ENCODE measurements around the gene ARHGEF7.
"Not testable (repeated sequence)": the region's sequence is repeated elsewhere in the genome, so short reads cannot be mapped to it uniquely, and the experiment has no call there.

ARHGEF7 gene

GRCh38 chr13:111071526-111071925, 43.6 kb upstream of the ARHGEF7 start:
- not testable (repeated sequence) for H3K4me2 ChIP-seq (ENCODE audit: low read length); H3K4ac ChIP-seq (ENCODE audit: low read depth, low read length); H3K79me1 ChIP-seq (ENCODE audit: low read length); H3K4me1 ChIP-seq (ENCODE audit: control insufficient read depth, low read depth, low read length); H3K4me3 ChIP-seq (ENCODE audit: low read length); H3K79me2 ChIP-seq (ENCODE audit: control insufficient read depth, insufficient read depth, low read length); H3K27ac ChIP-seq (ENCODE audit: low read depth, low read length); H3K9ac ChIP-seq (ENCODE audit: low read length); H3K56ac ChIP-seq (ENCODE audit: low read length); H2BK15ac ChIP-seq (replicated peaks; ENCODE audit: low read depth); H4K5ac ChIP-seq (ENCODE audit: low read length); DNase-seq; H2AK5ac ChIP-seq (ENCODE audit: low read length); H2BK120ac ChIP-seq (ENCODE audit: low read depth, low read length); H2BK5ac ChIP-seq (ENCODE audit: low read length); H4K8ac ChIP-seq (ENCODE audit: low read depth, low read length); H3K23ac ChIP-seq (ENCODE audit: low read length); H3K18ac ChIP-seq (ENCODE audit: low read length); H3K27me3 ChIP-seq (ENCODE audit: insufficient read depth, low read length, poor library complexity); H3K36me3 ChIP-seq (ENCODE audit: control insufficient read depth, insufficient read depth, low read length)
- no CpG with 5 or more reads among the region's 7 CpGs for WGBS (ENCODE audit: extremely low coverage, insufficient coverage, low lambda C conversion rate)

GRCh38 chr13:111074826-111075225, 40.3 kb upstream of the ARHGEF7 start:
- H3K4ac ChIP-seq (ENCODE audit: low read depth, low read length) = no peak overlapping the region
- no peak overlapping the region for H3K9ac ChIP-seq (ENCODE audit: low read length)
- H2AK5ac ChIP-seq (ENCODE audit: low read length) = no peak overlapping the region
- no peak overlapping the region for H3K56ac ChIP-seq (ENCODE audit: low read length)
- H3K36me3 ChIP-seq (ENCODE audit: control insufficient read depth, insufficient read depth, low read length) = no peaks in the 10 kb centered on the region
- H3K27me3 ChIP-seq (ENCODE audit: insufficient read depth, low read length, poor library complexity) = no peaks in the 10 kb centered on the region
- H3K18ac ChIP-seq (ENCODE audit: low read length) = no peak overlapping the region
- no peaks in the 10 kb centered on the region for H3K79me2 ChIP-seq (ENCODE audit: control insufficient read depth, insufficient read depth, low read length)
- no CpG with 5 or more reads among the region's 3 CpGs for WGBS (ENCODE audit: extremely low coverage, insufficient coverage, low lambda C conversion rate)
- no peak overlapping the region for H2BK15ac ChIP-seq (replicated peaks; ENCODE audit: low read depth)
- H3K79me1 ChIP-seq (ENCODE audit: low read length) = no peaks in the 10 kb centered on the region
- no peak overlapping the region for H3K4me2 ChIP-seq (ENCODE audit: low read length)
- H3K23ac ChIP-seq (ENCODE audit: low read length) = no peak overlapping the region
- DNase-seq = no peak
- H4K8ac ChIP-seq (ENCODE audit: low read depth, low read length) = no peak overlapping the region
- H3K4me3 ChIP-seq (ENCODE audit: low read length) = no peak overlapping the region
- no peak overlapping the region for H2BK5ac ChIP-seq (ENCODE audit: low read length)
- no peak overlapping the region for H4K5ac ChIP-seq (ENCODE audit: low read length)
- H3K27ac ChIP-seq (ENCODE audit: low read depth, low read length) = no peak overlapping the region
- H2BK120ac ChIP-seq (ENCODE audit: low read depth, low read length) = no peak overlapping the region
- H3K4me1 ChIP-seq (ENCODE audit: control insufficient read depth, low read depth, low read length) = no peaks in the 10 kb centered on the region

GRCh38 chr13:111076155-111077013, 38.7 kb upstream of the ARHGEF7 start:
- H2BK15ac ChIP-seq (replicated peaks; ENCODE audit: low read depth) = no peak overlapping the region
- no peak overlapping the region for H4K5ac ChIP-seq (ENCODE audit: low read length)
- H3K56ac ChIP-seq (ENCODE audit: low read length) = no peak overlapping the region
- H3K18ac ChIP-seq (ENCODE audit: low read length) = no peak overlapping the region
- no peak overlapping the region for H2BK5ac ChIP-seq (ENCODE audit: low read length)
- H3K4me1 ChIP-seq (ENCODE audit: control insufficient read depth, low read depth, low read length) = peaks cover 2% of the 10 kb centered on the region
- H2BK120ac ChIP-seq (ENCODE audit: low read depth, low read length) = no peak overlapping the region
- DNase-seq = peak; percentile 25
- no peaks in the 10 kb centered on the region for H3K79me2 ChIP-seq (ENCODE audit: control insufficient read depth, insufficient read depth, low read length)
- no peak overlapping the region for H4K8ac ChIP-seq (ENCODE audit: low read depth, low read length)
- no peak overlapping the region for H3K4me2 ChIP-seq (ENCODE audit: low read length)
- H2AK5ac ChIP-seq (ENCODE audit: low read length) = no peak overlapping the region
- no peak overlapping the region for H3K27ac ChIP-seq (ENCODE audit: low read depth, low read length)
- H3K9ac ChIP-seq (ENCODE audit: low read length) = no peak overlapping the region
- no peak overlapping the region for H3K4me3 ChIP-seq (ENCODE audit: low read length)
- WGBS (ENCODE audit: extremely low coverage, insufficient coverage, low lambda C conversion rate) = no CpG with 5 or more reads among the region's 11 CpGs
- H3K79me1 ChIP-seq (ENCODE audit: low read length) = no peaks in the 10 kb centered on the region
- no peaks in the 10 kb centered on the region for H3K27me3 ChIP-seq (ENCODE audit: insufficient read depth, low read length, poor library complexity)
- no peak overlapping the region for H3K23ac ChIP-seq (ENCODE audit: low read length)
- H3K4ac ChIP-seq (ENCODE audit: low read depth, low read length) = no peak overlapping the region
- H3K36me3 ChIP-seq (ENCODE audit: control insufficient read depth, insufficient read depth, low read length) = no peaks in the 10 kb centered on the region

GRCh38 chr13:111079375-111079774, 35.7 kb upstream of the ARHGEF7 start:
- Histone ChIP-seq H3K4me1 (ENCODE audit: control insufficient read depth, low read depth, low read length) (peaks cover 2% of the 10 kb centered on the region), H4K5ac (ENCODE audit: low read length) (no peak overlapping the region), H3K4me3 (ENCODE audit: low read length) (no peak overlapping the region), H3K79me1 (ENCODE audit: low read length) (no peaks in the 10 kb centered on the region), H2AK5ac (ENCODE audit: low read length) (no peak overlapping the region), H3K9ac (ENCODE audit: low read length) (no peak overlapping the region), H2BK15ac (replicated peaks; ENCODE audit: low read depth) (no peak overlapping the region), H4K8ac (ENCODE audit: low read depth, low read length) (no peak overlapping the region), H3K36me3 (ENCODE audit: control insufficient read depth, insufficient read depth, low read length) (no peaks in the 10 kb centered on the region), H3K56ac (ENCODE audit: low read length) (no peak overlapping the region), H3K4ac (ENCODE audit: low read depth, low read length) (no peak overlapping the region), H3K18ac (ENCODE audit: low read length) (no peak overlapping the region), H2BK5ac (ENCODE audit: low read length) (no peak overlapping the region), H3K4me2 (ENCODE audit: low read length) (no peak overlapping the region), H3K27ac (ENCODE audit: low read depth, low read length) (no peak overlapping the region), H3K79me2 (ENCODE audit: control insufficient read depth, insufficient read depth, low read length) (no peaks in the 10 kb centered on the region), H3K23ac (ENCODE audit: low read length) (no peak overlapping the region), H2BK120ac (ENCODE audit: low read depth, low read length) (no peak overlapping the region), H3K27me3 (ENCODE audit: insufficient read depth, low read length, poor library complexity) (no peaks in the 10 kb centered on the region)
- no CpG with 5 or more reads among the region's 12 CpGs for WGBS (ENCODE audit: extremely low coverage, insufficient coverage, low lambda C conversion rate)
- DNase-seq = no peak

GRCh38 chr13:111080642-111081041, 34.5 kb upstream of the ARHGEF7 start:
- WGBS (ENCODE audit: extremely low coverage, insufficient coverage, low lambda C conversion rate) = no CpG with 5 or more reads among the region's 5 CpGs
- H2AK5ac ChIP-seq (ENCODE audit: low read length) = no peak overlapping the region

DNA sequence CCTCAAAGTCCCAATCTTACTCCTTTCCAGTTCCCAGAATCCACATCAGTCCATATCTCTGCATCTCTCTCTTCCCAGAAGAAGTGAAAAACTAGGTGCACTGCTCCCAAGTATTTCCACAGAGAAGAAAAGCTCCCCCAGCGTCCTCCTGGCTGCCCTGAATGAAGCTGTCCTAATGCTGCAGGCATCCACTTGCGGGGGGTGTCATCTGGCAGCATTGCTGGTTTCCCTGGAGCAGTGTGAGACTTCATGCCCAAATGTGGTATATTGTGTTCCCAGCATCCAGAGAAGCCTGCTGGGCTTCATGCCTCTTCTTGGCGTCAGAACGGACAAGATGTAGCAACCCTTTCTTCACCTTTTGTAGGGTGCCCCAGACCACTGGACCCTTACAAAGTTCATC, 32.9 kb upstream of the ARHGEF7 start:
- Histone ChIP-seq H2AK5ac (ENCODE audit: low read length) (no peak overlapping the region), H3K4me3 (ENCODE audit: low read length) (no peak overlapping the region), H2BK5ac (ENCODE audit: low read length) (no peak overlapping the region), H3K18ac (ENCODE audit: low read length) (no peak overlapping the region), H3K9ac (ENCODE audit: low read length) (no peak overlapping the region), H3K27me3 (ENCODE audit: insufficient read depth, low read length, poor library complexity) (no peaks in the 10 kb centered on the region), H3K36me3 (ENCODE audit: control insufficient read depth, insufficient read depth, low read length) (no peaks in the 10 kb centered on the region), H3K4me2 (ENCODE audit: low read length) (no peak overlapping the region), H2BK120ac (ENCODE audit: low read depth, low read length) (no peak overlapping the region), H3K4me1 (ENCODE audit: control insufficient read depth, low read depth, low read length) (peaks cover 2% of the 10 kb centered on the region), H3K27ac (ENCODE audit: low read depth, low read length) (no peak overlapping the region), H2BK15ac (replicated peaks; ENCODE audit: low read depth) (no peak overlapping the region), H3K79me1 (ENCODE audit: low read length) (no peaks in the 10 kb centered on the region), H3K4ac (ENCODE audit: low read depth, low read length) (no peak overlapping the region), H3K56ac (ENCODE audit: low read length) (no peak overlapping the region), H4K8ac (ENCODE audit: low read depth, low read length) (no peak overlapping the region), H3K79me2 (ENCODE audit: control insufficient read depth, insufficient read depth, low read length) (no peaks in the 10 kb centered on the region), H4K5ac (ENCODE audit: low read length) (no peak overlapping the region), H3K23ac (ENCODE audit: low read length) (no peak overlapping the region)
- DNase-seq = no peak
- no CpG with 5 or more reads among the region's 4 CpGs for WGBS (ENCODE audit: extremely low coverage, insufficient coverage, low lambda C conversion rate)

More at GRCh38 chr13:111080642-111081041, 34.5 kb upstream of the ARHGEF7 start:
- Histone ChIP-seq H3K23ac (ENCODE audit: low read length) (no peak overlapping the region), H3K27me3 (ENCODE audit: insufficient read depth, low read length, poor library complexity) (no peaks in the 10 kb centered on the region), H3K56ac (ENCODE audit: low read length) (no peak overlapping the region), H3K4ac (ENCODE audit: low read depth, low read length) (no peak overlapping the region), H4K8ac (ENCODE audit: low read depth, low read length) (no peak overlapping the region), H3K27ac (ENCODE audit: low read depth, low read length) (no peak overlapping the region), H3K9ac (ENCODE audit: low read length) (no peak overlapping the region), H2BK120ac (ENCODE audit: low read depth, low read length) (no peak overlapping the region), H2BK5ac (ENCODE audit: low read length) (no peak overlapping the region), H3K4me1 (ENCODE audit: control insufficient read depth, low read depth, low read length) (peaks cover 2% of the 10 kb centered on the region), H3K4me2 (ENCODE audit: low read length) (no peak overlapping the region), H3K4me3 (ENCODE audit: low read length) (no peak overlapping the region), H3K18ac (ENCODE audit: low read length) (no peak overlapping the region), H3K79me2 (ENCODE audit: control insufficient read depth, insufficient read depth, low read length) (no peaks in the 10 kb centered on the region), H3K36me3 (ENCODE audit: control insufficient read depth, insufficient read depth, low read length) (no peaks in the 10 kb centered on the region), H4K5ac (ENCODE audit: low read length) (no peak overlapping the region), H3K79me1 (ENCODE audit: low read length) (no peaks in the 10 kb centered on the region), H2BK15ac (replicated peaks; ENCODE audit: low read depth) (no peak overlapping the region)
- peak; percentile 94 for DNase-seq

Measured in mesendoderm (in vitro differentiated cells).